OCI-M2 (cell line): ENCODE measurements around the gene GGCX.
A peak's percentile ranks its signal among the peaks of the same experiment; 100 is the strongest.

Experiments
- DNase-seq: peaks from one replicate; lab custom pipeline; 2025; ENCODE audit not compliant: unreplicated experiment; lab: John Stamatoyannopoulos, UW

GGCX gene

GRCh38 chr2:85541753-85542457 is 19.4 kb downstream of the GGCX start:
- no peak for DNase-seq

GRCh38 chr2:85541262-85541661 is 20.0 kb downstream of the GGCX start:
- no peak for DNase-seq

DNA sequence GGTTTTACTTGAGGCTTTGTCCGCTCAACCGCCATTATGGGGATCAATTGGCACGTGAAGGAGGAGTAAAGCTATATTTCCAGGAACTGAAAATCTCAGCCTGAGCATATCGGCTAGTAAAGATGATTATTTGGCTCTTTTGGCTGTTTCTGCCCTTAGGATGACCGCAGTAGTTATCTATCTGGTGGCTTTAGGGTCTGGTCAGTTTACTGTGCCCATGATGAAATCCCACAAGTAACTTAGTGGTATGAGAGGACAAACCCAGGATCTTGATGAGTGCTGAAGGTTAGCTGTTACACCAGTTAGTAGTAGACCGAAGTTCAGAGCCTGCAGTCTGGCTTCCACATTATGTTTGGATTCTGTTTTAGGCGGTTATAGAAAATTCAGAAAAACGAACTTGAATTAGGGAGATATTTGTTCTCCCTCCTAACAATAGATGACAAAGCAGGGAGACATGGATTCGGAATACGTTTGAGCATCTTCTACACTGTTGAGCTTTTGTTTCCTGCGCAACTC is 21.1 kb downstream of the GGCX start:
- no peak for DNase-seq

DNA sequence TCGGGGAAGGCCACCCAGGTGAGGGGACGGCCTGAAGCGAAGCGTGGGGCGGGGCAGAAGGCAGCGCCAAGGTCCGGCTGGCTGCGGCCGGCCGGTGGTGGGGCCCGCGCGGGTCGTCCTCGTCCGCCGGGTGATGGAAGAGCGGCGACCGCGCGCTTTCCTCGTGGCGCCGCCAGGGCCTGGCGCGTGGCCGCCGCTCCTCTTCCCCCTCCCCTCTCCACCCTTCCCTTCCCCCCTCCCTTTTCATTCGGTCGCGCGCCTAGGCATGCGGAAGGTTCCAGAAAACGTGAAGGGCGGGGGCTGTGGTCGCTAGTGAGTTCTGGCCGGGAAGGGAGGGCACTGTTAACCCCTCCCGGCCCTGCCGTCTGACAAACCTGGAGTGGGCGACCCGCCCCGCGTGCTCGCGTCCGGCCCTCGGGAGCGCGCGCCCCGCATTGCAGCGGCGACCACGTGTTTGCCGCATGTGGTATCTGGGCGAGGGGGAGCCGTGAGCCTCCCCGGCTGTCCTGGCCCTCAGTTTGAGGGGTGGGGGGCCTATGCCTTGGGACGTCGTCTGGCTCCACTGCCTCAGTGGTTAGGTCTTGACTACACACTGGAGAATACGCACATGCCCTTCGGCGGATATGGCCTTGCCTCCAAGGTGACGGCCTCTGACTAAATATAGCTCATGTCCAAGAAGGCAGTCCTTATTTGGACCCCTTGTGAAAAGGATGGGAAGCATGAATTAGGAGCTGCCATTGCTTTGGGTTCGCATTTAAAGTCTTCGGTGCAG is 21.7 kb downstream of the GGCX start:
- no peak for DNase-seq

DNA sequence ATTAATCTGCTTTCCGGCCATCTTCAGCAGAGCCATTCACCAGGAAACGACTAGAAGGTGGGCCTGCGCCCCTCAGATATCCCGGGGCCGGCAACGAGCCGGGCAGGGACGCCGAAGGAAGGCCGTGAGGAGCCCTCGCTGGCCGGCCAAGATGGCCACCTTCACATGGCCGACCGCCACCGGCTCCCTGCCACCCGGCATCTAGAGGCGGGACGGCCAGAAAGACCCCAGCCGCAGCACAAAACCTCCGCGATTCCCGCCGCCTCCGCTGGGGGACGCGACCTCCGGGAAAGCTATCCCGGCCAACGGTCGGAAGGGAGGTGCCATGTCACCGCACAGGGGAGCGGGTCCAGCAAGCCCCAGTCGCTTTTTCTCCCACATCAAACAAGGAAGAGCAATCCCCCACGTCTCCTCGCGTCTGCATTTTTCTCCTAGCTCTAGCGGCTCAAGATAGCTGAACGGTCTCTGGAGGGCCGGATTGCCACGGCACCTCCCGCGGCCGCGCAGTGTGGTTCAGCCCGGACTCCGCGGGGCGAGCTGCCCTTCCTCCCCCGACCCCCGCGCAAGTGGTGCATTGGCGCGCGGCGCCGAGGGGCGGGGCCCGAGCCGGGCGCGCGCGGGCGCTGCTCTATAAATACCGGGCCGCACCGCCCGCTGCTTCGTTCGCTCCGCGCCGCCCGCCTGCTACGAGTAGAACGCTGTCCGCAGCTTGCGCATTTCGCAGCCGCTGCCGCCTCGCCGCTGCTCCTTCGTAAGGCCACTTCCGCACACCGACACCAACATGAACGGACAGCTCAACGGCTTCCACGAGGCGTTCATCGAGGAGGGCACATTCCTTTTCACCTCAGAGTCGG is 22.6 kb downstream of the GGCX start, which contains the start of gene MAT2A:
Gene MAT2A (plus strand): TSS at position 662 of the 854 bp plus-strand sequence. CDS start 120 bp downstream, at position 782.
- DNase-seq: peak; percentile 51

GRCh38 chr2:85537600-85538506 is 23.4 kb downstream of the GGCX start:
- peak; percentile 45 for DNase-seq

DNA sequence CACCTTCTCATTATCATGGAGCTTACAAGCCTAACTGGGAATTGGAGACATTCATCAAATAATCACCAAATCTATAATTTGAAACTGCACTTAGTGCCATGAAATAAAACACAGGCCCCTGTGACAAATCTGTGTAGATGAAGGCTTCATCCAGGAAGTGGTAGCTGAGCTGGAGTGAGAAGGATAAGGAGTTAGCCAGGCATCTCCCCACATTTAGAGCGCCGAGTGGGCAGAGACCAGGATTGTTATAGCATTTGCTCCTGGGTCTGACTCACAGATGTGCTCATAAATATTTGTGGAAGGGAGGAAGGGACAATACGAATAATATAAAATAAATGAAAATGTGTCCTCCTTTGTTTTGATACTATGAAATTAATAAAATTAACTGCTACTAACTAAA is 24.8 kb downstream of the GGCX start:
- no peak for DNase-seq

DNA sequence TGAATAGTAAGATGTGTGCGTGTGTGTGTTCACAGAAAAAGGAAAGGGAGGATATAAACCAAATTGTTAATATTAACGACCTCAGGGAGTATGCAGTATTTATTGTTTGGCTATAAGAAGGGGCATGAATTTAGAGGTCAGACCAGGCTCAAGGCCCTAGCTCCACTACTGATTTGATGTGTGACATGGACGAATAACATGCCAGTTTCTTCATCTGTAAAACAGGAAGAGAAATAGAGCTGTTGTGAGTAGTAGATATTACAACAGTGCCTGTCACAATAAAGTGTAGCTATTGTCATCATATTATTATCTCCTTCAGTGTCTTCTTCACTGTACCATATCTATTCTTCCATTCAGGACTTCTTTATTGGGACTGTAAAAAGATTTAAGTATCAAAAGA is 26.4 kb downstream of the GGCX start:
- no peak for DNase-seq

DNA sequence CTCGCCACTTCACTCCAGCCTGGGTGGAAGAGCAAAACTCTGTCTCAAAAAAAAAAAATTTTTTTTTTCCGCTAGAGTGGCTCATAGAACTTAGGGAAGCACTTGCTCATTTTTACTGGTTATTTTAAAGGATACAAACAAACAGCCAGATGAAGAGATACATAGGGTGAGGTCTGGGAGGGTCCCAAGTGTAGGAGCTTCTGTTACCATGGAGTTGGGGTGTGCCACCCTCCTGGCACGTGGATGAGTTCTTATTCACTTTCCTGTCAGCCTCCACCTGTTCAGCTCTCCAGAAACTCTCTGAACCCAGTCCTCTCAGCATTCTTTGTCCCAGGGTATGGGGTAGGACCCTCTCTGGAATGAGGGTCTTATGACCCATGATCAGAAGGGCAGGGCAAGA is 27.2 kb downstream of the GGCX start:
- DNase-seq: no peak

GRCh38 chr2:85531589-85531988 is 29.7 kb downstream of the GGCX start:
- DNase-seq: no peak

GRCh38 chr2:85529809-85530208 is 31.5 kb downstream of the GGCX start:
- no peak for DNase-seq

GRCh38 chr2:85528355-85528754 is 32.9 kb downstream of the GGCX start:
- no peak for DNase-seq

DNA sequence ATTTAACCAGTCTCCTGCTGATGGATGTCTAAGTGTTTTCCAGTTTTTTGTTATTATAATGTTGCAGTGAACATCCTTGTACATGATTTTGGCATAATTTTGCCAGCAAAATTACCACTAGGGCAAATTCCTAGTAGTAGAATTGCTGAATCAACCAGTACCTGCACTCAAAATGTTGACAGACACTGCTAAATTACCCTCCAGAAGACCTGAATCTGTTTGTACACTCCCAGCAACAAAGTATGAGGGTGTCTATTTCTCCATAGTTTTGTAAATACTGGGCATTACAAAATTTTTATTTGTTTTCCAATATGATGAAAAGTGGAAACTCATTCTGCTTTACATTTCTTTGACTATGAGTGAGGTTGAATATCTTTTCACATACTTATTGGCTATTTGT is 33.5 kb downstream of the GGCX start:
- no peak for DNase-seq

DNA sequence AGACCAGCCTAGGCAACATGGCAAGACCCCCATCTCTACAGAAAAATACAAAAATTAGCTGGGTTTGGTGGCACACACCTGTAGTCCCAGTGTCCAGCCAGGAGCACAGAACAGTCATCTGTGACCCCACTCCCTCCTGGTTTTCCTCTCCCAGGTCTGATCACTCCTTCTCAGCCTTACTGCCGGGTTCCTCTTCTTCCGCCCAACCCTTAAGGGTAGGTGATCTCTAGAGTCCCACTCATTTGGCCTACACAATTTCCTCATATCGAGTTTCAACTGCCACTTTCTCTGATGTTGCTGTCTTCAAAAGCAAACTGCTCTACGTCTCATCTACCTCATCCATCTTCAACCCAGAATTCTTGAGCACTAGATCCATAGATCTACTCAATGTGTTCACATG is 35.7 kb downstream of the GGCX start:
- no peak for DNase-seq

DNA sequence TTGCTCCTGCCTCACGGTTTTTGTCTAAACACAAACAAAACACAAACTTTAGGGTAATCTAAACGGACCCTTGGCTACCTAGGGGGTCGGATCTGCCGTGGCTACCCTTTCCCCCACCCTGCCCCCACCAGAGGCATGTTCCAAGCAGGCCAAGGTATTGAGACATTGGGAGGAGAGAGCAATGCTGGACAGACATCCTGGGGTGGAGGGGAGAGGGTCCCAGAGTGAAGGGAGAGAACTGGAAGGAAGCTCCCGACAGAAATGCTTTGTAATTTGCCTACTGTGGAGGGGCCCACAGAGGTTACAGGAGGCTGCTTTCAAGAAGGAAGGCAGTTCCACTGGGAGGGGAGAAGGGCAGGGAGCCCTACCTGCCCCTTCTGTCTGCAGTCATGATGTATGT is 36.3 kb downstream of the GGCX start:
- no peak for DNase-seq

- no peak for DNase-seq
These were observed 36.9 kb downstream of the GGCX start for GRCh38 chr2:85524336-85524908.

DNA sequence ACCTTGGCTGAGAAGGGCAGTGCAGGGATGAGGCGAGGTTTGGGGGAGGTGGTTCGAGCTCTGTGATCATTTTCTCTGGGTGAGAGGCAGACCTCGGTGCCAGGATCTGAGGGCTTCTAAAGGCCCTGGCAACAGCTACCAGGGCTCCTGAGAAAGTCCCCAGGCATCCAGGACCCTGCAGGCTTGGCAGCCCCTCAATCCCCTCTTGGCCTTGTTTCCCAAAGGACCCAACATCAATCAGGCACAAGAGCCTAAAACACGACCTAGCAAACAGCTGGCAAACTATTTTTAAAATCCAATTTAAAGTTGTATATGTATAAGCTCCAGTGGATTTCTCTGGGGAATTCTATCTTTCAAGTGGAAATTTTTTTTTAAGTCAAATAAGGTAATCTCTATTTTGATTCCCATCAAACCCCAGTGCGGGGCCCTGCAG is 37.4 kb downstream of the GGCX start:
- DNase-seq: no peak

DNA sequence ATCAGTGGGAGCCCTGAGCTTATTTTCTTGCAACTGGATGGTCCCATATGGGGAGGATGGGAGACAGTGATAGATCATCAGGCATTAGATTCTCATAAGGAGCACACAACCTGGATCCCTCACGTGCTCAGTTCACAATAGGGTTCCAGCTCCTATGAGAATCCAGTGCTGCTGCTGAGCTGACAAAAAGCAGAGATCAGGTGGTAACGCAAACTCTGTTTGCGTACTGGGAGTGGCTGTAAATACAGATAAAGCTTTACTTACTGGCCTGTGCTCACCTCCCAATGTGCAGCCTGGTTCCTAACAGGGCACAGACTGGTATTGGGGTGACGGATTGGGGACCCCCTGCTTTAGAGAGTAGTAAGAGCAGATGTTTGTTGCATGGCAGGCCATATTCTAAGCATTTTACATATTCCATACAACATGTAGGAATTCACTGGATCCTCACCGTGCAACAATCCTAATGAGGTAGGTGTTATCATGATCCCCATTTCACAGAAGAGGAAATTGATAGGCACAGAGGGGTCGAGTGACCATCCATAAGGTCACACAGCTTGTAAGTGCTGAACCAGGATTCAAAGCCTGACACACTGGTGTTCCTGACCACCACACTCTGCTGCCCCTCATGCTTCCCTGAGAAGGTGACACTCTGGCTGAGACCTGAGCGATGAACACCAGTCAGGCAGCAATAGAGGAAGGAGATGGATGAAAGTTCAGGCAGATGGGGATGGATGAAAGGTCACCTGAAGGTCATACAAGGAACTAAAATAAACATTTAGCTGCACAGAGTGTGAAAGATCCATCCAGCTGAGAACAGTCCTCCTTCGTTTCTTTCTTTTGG is 38.0 kb downstream of the GGCX start:
- no peak for DNase-seq

GRCh38 chr2:85522090-85522647 is 39.1 kb downstream of the GGCX start:
- DNase-seq: no peak
